Activated T-cell treated with anti-CD3 and anti-CD28 coated beads for 4 hours (primary cell): Measurements from ENCODE around the gene NOP58.
A peak's percentile ranks its signal among the peaks of the same experiment; 100 is the strongest.
"Not testable (repeated sequence)": the region's sequence is repeated elsewhere in the genome, so short reads cannot be mapped to it uniquely, and the experiment has no call there.

Experiments used
- DNase-seq: peaks from one replicate; pipeline ENCODE4 v3.0.0-alpha.2; 2020

The NOP58 gene, protein sequence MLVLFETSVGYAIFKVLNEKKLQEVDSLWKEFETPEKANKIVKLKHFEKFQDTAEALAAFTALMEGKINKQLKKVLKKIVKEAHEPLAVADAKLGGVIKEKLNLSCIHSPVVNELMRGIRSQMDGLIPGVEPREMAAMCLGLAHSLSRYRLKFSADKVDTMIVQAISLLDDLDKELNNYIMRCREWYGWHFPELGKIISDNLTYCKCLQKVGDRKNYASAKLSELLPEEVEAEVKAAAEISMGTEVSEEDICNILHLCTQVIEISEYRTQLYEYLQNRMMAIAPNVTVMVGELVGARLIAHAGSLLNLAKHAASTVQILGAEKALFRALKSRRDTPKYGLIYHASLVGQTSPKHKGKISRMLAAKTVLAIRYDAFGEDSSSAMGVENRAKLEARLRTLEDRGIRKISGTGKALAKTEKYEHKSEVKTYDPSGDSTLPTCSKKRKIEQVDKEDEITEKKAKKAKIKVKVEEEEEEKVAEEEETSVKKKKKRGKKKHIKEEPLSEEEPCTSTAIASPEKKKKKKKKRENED

DNA sequence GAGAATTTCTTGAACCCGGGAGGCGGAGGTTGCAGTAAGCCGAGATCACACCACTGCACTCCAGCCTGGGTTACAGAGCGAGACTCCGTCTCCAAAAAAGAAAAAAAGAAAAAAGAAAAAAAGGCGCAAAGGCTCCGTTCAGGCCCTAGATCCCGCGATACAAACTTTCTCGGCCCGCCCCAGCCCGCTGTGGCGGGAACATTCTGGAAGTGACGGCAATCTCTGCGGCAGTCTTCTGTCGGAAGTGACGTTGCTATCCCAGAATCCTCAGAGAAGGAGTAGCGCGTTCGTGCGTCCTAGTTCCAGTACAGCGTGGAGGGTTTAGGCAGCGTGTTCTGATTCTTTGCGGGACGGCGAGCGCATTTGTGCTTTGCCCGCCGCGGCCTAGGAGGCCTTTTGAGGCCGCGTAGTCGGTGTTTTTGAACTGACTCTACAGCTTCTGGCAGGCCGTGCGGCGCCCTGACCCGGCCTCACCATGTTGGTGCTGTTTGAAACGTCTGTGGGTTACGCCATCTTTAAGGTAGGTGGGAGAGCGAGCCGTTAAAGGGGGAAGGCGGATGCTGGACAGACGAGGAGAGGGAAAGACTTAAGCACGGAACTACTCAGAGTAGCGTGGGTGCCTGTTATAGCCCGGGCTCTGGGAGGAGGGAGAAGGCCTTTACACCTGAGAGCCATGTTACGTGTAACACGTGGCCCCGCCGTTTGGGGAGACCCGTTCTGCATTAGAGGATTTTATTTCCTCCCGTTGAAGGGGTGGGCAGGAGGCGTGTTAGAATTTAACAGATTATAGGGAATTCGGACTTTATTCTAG lies at the start of gene NOP58:
Gene NOP58 (plus strand): TSS at position 297 of the 811 bp plus-strand sequence. CDS start 179 bp downstream, at position 476.
- DNase-seq, result peak; percentile 83

GRCh38 chr2:202221873-202222272 lies 43.7 kb upstream of the NOP58 start:
- no peak for DNase-seq

- no peak for DNase-seq
Measured at GRCh38 chr2:202237787-202238233, 27.8 kb upstream of the NOP58 start.

- peak; percentile 86 for DNase-seq
Measured at GRCh38 chr2:202238234-202239197, 27.0 kb upstream of the NOP58 start, which contains the start of gene SUMO1. Gene SUMO1, minus strand, starts transcription at chr2:202238597. Its CDS starts 146 bp downstream, at chr2:202238451.

DNA sequence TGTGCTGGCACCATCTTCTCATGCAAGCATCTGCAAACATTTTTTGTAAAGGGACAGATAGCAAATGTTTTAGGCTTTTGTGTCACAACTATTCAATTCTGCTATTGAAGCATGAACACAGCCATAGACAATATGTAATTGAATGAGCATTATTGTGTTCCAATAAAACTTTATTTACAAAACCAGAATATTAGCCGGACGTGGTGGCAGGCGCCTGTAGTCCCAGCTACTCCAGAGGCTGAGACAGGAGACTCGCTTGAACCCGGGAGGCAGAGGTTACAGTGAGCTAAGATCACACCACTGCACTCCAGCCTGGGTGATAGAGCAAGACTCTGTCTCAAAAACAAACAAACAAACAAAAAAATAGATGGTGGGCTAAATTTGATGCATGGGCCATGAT lies 17.9 kb upstream of the NOP58 start:
- DNase-seq, result not testable (repeated sequence)

DNA sequence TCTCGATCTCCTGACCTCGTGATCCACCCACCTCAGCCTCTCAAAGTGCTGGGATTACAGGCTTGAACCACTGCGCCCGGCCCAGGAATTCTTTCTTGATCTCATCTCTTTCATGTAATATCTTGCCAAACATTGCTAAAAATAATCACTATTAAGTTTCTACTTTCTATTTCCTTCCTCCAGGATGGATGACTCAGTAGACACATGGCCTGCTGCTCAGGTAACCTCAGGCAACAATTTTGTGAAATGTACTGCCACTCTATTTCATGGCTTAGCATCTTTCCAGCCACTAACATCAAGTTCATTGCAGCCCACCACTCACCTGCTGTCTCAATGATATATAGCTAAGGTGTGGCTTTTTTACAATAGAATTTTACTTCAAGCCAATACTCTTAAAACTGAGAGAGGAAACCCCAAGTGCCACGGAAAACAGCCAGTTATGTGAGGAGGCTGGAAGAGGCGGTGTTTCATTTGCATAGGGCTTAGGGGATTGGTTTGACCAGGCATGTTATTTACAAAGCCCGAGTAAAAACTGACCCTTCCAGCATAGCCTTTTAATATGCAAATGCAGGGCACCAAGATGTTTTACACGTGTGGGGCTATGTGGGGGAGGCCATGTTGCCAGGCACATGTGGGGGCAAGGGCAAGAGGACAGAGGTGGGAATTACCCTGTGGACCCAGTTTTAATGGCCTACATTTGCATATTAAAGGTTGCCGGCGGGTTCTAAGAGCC lies 15.9 kb upstream of the NOP58 start:
- no peak for DNase-seq

DNA sequence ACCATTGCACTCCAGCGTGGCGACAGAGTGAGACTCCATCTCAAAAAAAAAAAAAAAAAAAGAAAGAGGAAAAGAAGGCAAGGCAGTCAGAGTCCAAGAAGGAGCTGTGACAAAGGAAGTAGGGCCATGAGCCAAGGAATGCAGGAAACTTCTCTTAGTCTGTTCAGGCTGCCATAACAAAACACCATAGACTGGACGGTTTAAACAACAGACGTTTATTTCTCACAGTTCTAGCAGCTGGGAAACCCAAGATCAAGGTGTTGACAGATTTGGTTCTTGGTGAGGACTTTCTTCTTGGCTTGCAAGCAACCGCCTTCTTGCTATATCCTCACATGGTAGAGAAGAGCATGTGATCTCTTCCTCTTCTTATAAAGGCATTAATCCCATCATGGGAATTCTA lies 14.1 kb upstream of the NOP58 start:
- DNase-seq, result no peak

- DNase-seq, result no peak
Measured at GRCh38 chr2:202261531-202261930, 4.0 kb upstream of the NOP58 start.

GRCh38 chr2:202267495-202267894 lies 1.9 kb downstream of the NOP58 start:
- no peak for DNase-seq

GRCh38 chr2:202269585-202269984 lies 4.0 kb downstream of the NOP58 start:
- DNase-seq, result no peak

DNA sequence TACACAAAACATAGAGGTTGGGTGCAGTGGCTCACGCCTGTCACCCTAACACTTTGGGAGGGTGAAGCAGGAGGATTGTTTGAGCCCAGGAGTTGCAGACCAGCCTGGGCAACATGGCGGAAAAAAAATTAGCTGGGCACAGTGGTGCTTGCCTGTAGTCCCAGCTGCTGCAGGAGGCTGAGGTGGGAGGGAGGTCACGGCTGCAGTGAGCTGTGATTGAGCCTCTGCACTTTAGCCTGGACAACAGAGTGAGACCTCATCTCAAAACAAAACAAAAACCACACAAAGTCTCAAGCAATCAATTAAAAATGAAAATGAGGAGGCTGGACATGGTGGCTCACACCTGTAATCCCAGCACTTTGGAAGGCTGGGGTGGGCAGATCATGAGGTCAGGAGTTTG lies 4.9 kb downstream of the NOP58 start:
- DNase-seq, result no peak

GRCh38 chr2:202276078-202276720 lies 10.6 kb downstream of the NOP58 start:
- not testable (repeated sequence) for DNase-seq

DNA sequence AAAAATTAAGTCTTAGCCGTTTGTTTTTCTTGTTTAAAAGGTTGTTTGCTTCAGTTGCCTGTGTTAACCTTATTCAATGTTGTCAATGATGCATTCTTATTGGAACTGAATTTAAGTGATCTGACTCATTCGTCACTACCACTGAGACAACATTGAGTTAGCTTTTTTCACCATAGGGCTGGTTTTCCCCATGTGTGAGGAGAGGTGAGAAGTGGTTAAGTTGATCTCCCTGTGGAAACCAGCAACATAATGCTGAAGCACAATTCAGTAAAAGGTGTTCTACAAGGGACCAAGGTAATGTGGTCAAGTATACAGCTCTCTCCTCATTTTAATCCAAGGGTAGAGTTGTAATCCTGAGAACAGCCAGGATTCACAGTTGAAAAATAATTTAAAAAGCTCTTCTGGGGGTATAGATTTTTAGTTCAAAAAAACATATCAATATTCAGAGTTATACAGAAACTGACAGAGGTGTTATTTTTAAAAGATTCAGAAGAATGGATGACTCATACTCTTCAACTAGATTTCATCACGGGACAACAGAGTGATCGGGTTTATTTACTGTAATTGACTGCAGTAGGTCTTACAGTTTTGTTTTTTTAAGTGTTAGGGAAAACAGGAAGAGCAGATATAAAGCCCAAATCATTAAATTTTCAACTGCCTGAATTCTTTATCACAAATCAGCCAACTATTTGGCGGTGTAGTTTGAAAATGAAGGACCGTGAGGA lies 12.6 kb downstream of the NOP58 start:
- DNase-seq, result no peak

DNA sequence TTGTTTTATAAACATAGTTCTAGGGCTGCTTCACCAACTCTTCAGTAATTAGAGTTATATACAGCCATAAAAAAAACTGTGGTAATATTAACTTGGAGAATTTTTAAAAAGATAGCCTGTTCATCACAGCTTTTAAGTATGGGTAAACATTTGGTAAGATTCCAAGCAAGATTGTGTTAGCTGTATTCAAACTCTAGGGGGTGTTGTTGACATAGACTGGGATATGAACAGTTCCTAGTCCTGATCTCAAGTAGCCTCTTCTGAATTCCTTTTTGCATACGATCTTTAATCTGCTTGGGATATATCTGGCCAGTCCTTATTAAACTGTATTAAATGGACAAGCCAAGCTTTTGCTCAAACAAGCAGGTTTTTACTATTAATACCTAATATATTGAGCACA lies 13.4 kb downstream of the NOP58 start:
- no peak for DNase-seq

- no peak for DNase-seq
Measured at GRCh38 chr2:202286595-202286994, 21.0 kb downstream of the NOP58 start.

DNA sequence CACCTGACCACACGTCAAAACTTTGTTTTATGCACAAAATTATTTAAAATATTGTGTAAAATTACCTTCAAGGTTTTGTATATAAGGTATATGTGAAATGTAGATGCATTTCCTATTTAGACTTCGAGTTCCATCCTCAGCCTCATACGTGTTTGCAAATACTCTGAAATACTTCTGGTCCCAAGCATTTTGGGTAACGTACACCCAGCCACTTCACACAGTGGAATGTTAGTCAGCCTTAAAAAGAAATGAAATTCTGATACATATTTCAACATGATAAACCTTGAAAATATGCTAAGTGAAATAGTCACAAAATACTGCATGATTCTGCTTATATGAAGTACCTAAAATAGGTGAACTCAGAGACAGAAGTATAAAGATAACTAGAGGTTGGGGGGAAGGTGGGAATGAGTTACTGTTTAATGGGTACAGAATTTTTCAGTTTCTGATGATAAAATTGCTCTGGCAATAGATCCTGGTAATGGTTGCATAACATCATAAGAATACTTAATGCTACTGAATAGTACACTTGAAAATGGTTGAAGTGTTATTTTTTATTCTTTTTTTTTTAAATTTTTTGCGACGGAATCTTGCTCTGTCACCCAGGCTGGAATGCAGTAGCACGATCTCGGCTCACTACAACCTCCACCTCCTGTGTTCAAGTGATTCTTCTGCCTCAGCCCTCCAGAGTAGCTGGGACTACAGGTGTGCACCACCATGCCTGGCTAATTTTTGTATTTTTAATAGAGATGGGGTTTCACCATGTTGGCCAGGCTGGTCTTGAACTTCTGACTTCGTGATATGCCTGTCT lies 24.0 kb downstream of the NOP58 start:
- no peak for DNase-seq

- no peak for DNase-seq
Measured at GRCh38 chr2:202290316-202290715, 24.8 kb downstream of the NOP58 start.

- no peak for DNase-seq
Measured at GRCh38 chr2:202290970-202291369, 25.4 kb downstream of the NOP58 start.

DNA sequence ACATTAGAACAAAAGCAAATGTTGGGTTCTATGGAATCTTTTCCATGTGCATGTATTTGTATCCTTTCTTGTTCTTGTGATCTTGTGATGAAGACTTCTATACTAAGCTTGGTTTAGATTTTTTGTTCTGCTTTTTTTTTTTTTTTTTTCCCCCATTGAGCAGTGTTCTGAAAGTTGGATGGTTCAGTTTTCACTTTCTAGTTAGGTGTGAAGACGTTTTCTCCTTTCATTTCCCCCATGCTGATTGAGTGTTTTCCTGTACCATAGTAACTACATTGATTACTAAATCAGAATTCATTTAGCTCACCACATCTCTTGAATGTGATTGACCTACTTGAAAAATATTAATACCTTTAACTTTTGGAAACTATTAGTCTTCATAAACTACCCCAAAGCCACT lies 34.1 kb downstream of the NOP58 start:
- no peak for DNase-seq

- no peak for DNase-seq
Measured at GRCh38 chr2:202306034-202306433, 40.5 kb downstream of the NOP58 start.
